ENCODE data around the gene AAGAB.

Gene AAGAB

GRCh38 chr15:67216859-67217258, 37.6 kb downstream of the AAGAB start:
- peak; percentile 29 for DNase-seq
- in situ Hi-C loops (cut with MboI; ENCODE audit: low pct_unique_long_range_greater_than_20kb, low sequenced_read_pairs), result no loop called here

GRCh38 chr15:67215102-67215501, 39.4 kb downstream of the AAGAB start:
- in situ Hi-C loops (cut with MboI; ENCODE audit: low pct_unique_long_range_greater_than_20kb, low sequenced_read_pairs), result no loop called here
- no peak for DNase-seq

GRCh38 chr15:67212684-67213367, 41.6 kb downstream of the AAGAB start:
- no peak for DNase-seq
- in situ Hi-C loops (cut with MboI; ENCODE audit: low pct_unique_long_range_greater_than_20kb, low sequenced_read_pairs), result no loop called here

- in situ Hi-C loops (cut with MboI; ENCODE audit: low pct_unique_long_range_greater_than_20kb, low sequenced_read_pairs), result no loop called here
- no peak for DNase-seq
Measured at GRCh38 chr15:67210555-67211168, 43.8 kb downstream of the AAGAB start.

- no peak for DNase-seq
- in situ Hi-C loops (cut with MboI; ENCODE audit: low pct_unique_long_range_greater_than_20kb, low sequenced_read_pairs), result no loop called here
Measured at GRCh38 chr15:67208396-67208795, 46.1 kb downstream of the AAGAB start.

- in situ Hi-C loops (cut with MboI; ENCODE audit: low pct_unique_long_range_greater_than_20kb, low sequenced_read_pairs), result no loop called here
- no peak for DNase-seq
Measured at GRCh38 chr15:67207555-67208207, 46.8 kb downstream of the AAGAB start.

- in situ Hi-C loops (cut with MboI; ENCODE audit: low pct_unique_long_range_greater_than_20kb, low sequenced_read_pairs), result no loop called here
- DNase-seq, result no peak
Measured at GRCh38 chr15:67202991-67203390, 51.5 kb downstream of the AAGAB start.

- no peak for DNase-seq
- in situ Hi-C loops (cut with MboI; ENCODE audit: low pct_unique_long_range_greater_than_20kb, low sequenced_read_pairs), result no loop called here
Measured at GRCh38 chr15:67202091-67202490, 52.4 kb downstream of the AAGAB start.

- DNase-seq, result peak; percentile 75
- in situ Hi-C loops (cut with MboI; ENCODE audit: low pct_unique_long_range_greater_than_20kb, low sequenced_read_pairs), result no loop called here
Measured at GRCh38 chr15:67201136-67201535, 53.3 kb downstream of the AAGAB start.

GRCh38 chr15:67199881-67200763, 54.3 kb downstream of the AAGAB start:
- in situ Hi-C loops (cut with MboI; ENCODE audit: low pct_unique_long_range_greater_than_20kb, low sequenced_read_pairs), result no loop called here
- DNase-seq, result no peak

- in situ Hi-C loops (cut with MboI; ENCODE audit: low pct_unique_long_range_greater_than_20kb, low sequenced_read_pairs), result no loop called here
- no peak for DNase-seq
Measured at GRCh38 chr15:67199391-67199790, 55.1 kb downstream of the AAGAB start.

- in situ Hi-C loops (cut with MboI; ENCODE audit: low pct_unique_long_range_greater_than_20kb, low sequenced_read_pairs), result no loop called here
- DNase-seq, result no peak
Measured at GRCh38 chr15:67198157-67198754, 56.2 kb downstream of the AAGAB start.

- in situ Hi-C loops (cut with MboI; ENCODE audit: low pct_unique_long_range_greater_than_20kb, low sequenced_read_pairs), result no loop called here
- DNase-seq, result no peak
Measured at GRCh38 chr15:67197364-67197695, 57.1 kb downstream of the AAGAB start.

GRCh38 chr15:67196672-67197363, 57.6 kb downstream of the AAGAB start:
- in situ Hi-C loops (cut with MboI; ENCODE audit: low pct_unique_long_range_greater_than_20kb, low sequenced_read_pairs), result no loop called here
- DNase-seq, result no peak

- DNase-seq, result no peak
- in situ Hi-C loops (cut with MboI; ENCODE audit: low pct_unique_long_range_greater_than_20kb, low sequenced_read_pairs), result no loop called here
Measured at GRCh38 chr15:67196222-67196621, 58.2 kb downstream of the AAGAB start.

GRCh38 chr15:67195305-67195704, 59.2 kb downstream of the AAGAB start:
- in situ Hi-C loops (cut with MboI; ENCODE audit: low pct_unique_long_range_greater_than_20kb, low sequenced_read_pairs), result no loop called here

GRCh38 chr15:67194171-67195114, 60.0 kb downstream of the AAGAB start:
- no peak for DNase-seq
- in situ Hi-C loops (cut with MboI; ENCODE audit: low pct_unique_long_range_greater_than_20kb, low sequenced_read_pairs), result no loop called here

More at GRCh38 chr15:67195305-67195704, 59.2 kb downstream of the AAGAB start:
- no peak for DNase-seq
